Testis (tissue), 2 donors: ENCODE data around the gene WDCP.

ENCODE experiments used
- POLR2A ChIP-seq: fragments of 450-650 bp; IDR thresholded peaks from one replicate; pipeline ENCODE4 v1.6.1; 2017; ENCODE audit warnings: antibody characterized with exemption, mild to moderate bottlenecking, moderate library complexity
- TF ChIP-seq, protein P1 (sequence below), 3 experiments: fragments of 450-650 bp in 2 of 3; fragments of 200-600 bp in 1 of 3; sonication (generic) in 1 of 3; IDR thresholded peaks; one replicate each; pipeline ENCODE4 v1.5.1; 2016 to 2019; ENCODE audit warnings: antibody characterized with exemption in 3 of 3, mild to moderate bottlenecking in 2 of 3, moderate library complexity in 1 of 3

DNA sequence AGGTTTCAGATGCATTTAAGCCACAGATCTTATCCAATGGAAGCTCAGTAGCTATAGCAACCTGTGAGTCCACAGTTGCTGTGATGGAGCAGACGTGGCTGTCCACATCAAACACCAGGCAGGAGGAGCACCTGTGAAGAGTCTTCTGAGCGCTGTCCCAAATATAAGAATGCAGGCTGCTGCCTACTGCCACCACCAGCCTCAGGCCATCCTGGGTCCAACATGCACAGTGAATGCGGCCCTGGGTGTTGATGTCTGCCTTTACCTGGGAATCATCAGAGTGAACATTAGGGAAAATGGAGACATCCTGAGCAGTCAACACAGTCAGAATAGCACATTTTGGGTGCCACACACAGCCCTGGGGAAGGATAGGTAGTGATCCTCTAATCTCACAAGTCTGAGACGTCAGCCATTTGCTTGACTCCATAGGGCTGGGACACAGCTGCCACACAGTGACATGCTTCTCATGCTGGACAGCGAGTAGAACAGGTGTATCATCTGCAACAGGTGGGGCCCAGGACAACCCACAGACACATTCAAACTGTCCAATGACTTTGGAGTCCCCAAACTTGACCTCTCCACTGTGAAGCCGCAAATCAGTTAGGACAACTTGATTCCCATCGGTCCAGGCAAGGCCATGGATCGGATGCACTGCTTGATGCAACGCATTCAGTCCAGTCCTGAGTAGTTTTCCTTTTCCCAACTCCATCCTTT, 8.2 kb downstream of the WDCP start:
- TF ChIP-seq, protein P1, sequence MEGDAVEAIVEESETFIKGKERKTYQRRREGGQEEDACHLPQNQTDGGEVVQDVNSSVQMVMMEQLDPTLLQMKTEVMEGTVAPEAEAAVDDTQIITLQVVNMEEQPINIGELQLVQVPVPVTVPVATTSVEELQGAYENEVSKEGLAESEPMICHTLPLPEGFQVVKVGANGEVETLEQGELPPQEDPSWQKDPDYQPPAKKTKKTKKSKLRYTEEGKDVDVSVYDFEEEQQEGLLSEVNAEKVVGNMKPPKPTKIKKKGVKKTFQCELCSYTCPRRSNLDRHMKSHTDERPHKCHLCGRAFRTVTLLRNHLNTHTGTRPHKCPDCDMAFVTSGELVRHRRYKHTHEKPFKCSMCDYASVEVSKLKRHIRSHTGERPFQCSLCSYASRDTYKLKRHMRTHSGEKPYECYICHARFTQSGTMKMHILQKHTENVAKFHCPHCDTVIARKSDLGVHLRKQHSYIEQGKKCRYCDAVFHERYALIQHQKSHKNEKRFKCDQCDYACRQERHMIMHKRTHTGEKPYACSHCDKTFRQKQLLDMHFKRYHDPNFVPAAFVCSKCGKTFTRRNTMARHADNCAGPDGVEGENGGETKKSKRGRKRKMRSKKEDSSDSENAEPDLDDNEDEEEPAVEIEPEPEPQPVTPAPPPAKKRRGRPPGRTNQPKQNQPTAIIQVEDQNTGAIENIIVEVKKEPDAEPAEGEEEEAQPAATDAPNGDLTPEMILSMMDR (IDR thresholded peaks at IDR 0.05), result no peak
- no peak for TF ChIP-seq POLR2A
